Measurements from ENCODE around the gene SUCO. TPM values are rescaled to one million over a fixed set of nuclear protein-coding genes. Genes with fewer than 3 reads are reported as not detected.

The SUCO gene
- total and polyA plus RNA-seq, 2 of the 8 experiments (the other 6 are each of a cell fraction or from before 2014, with no cell fraction given), result 8.3 to 35.8 TPM

- Histone ChIP-seq H3K4me3 (ENCODE audit: extremely low read depth in 1 of 4, insufficient read depth in 2 of 4, low read depth in 3 of 4, low read length in 4 of 4) (no peak overlapping the region), H3K56ac (replicated peaks; ENCODE audit: insufficient read length, low read depth, low read length) (no peak overlapping the region), H3K4me2 (ENCODE audit: insufficient read depth in 1 of 2, low read depth in 2 of 2, low read length in 2 of 2) (no peak overlapping the region), H4K5ac (ENCODE audit: insufficient read length, low read depth, low read length) (no peak overlapping the region), H3K9ac (replicated peaks in 1 of 4; ENCODE audit: extremely low read depth in 1 of 4, low read depth in 3 of 4, low read length in 3 of 4) (no peak overlapping the region), H3K27ac (ENCODE audit: low read depth, low read length) (no peak overlapping the region), H3K4ac (replicated peaks; ENCODE audit: insufficient read length, low read depth, low read length) (no peak overlapping the region), H3K36me3 (ENCODE audit: control insufficient read depth in 2 of 4, insufficient read depth in 4 of 4, low read length in 3 of 4) (no peaks in the 10 kb centered on the region), H2BK20ac (ENCODE audit: low read length) (no peak overlapping the region), H3K18ac (ENCODE audit: extremely low read depth, low read length) (no peak overlapping the region), H3K27me3 (replicated peaks in 1 of 4; ENCODE audit: control insufficient read depth in 3 of 4, extremely low read depth in 1 of 4, insufficient read depth in 3 of 4, low read length in 3 of 4) (no peaks in the 10 kb centered on the region), H3K14ac (ENCODE audit: insufficient read length) (no peak overlapping the region), H2AK5ac (ENCODE audit: low read depth, low read length) (no peak overlapping the region), H3K23me2 (ENCODE audit: low read depth, low read length) (no peaks in the 10 kb centered on the region), H3K79me1 (ENCODE audit: low read depth, low read length) (no peaks in the 10 kb centered on the region), H2AFZ (ENCODE audit: low read length) (no peak overlapping the region), H2BK5ac (ENCODE audit: low read depth, low read length) (no peak overlapping the region), H3K23ac (ENCODE audit: insufficient read length) (no peak overlapping the region), H4K8ac (ENCODE audit: extremely low read depth, insufficient read depth, low read length) (no peak overlapping the region), H3K9me3 (ENCODE audit: insufficient read depth in 2 of 2, low read depth in 1 of 2, low read length in 1 of 2) (no peaks in the 10 kb centered on the region), H4K91ac (replicated peaks; ENCODE audit: insufficient read length, low read length) (no peak overlapping the region), H2BK12ac (ENCODE audit: low read depth, low read length) (no peak overlapping the region), H3K4me1 (replicated peaks in 1 of 4; ENCODE audit: control insufficient read depth in 3 of 4, insufficient read depth in 4 of 4, low read length in 3 of 4) (no peaks in the 10 kb centered on the region), H2BK120ac (replicated peaks; ENCODE audit: low read depth, low read length) (no peak overlapping the region), H3K79me2 (ENCODE audit: control insufficient read depth in 1 of 2, insufficient read depth in 2 of 2, low read length in 2 of 2) (no peaks in the 10 kb centered on the region), H2BK15ac (ENCODE audit: low read length) (no peak overlapping the region), H4K20me1 (replicated peaks in 1 of 2; ENCODE audit: control insufficient read depth in 1 of 2, insufficient read depth in 2 of 2, low read length in 2 of 2) (no peaks in the 10 kb centered on the region)
- ChIA-PET POLR2A (ENCODE audit: partially characterized antibody) (no interaction called here), CTCF (ENCODE audit: partially characterized antibody) (interaction anchor here (1.2 to 1.3 kb wide), 2 partner anchors 67 to 75 kb away, joined by 3 to 4 read pairs; no protein-coding TSS in a partner anchor)
- no peak for TF ChIP-seq POLR2AphosphoS5 (IDR thresholded peaks at IDR 0.05; ENCODE audit: low read depth, low read length)
- no peak for FAIRE-seq
- 52% methylated on average over 5 of the region's 5 CpGs; no CpG with 5 or more reads in 1 of the 2 experiments for WGBS, 2 experiments (ENCODE audit: extremely low coverage in 1 of 2, insufficient coverage in 1 of 2, insufficient read length in 1 of 2, insufficient replicate concordance in 2 of 2, low coverage in 1 of 2, low lambda C conversion rate in 2 of 2, missing lambda C conversion rate in 1 of 2)
- no peak for DNase-seq (ENCODE audit: low read depth in 1 of 2, low spot score in 2 of 2)
Observed at GRCh38 chr1:172653015-172653709, 120.2 kb downstream of the SUCO start.
